ENCODE results near the gene PLA2G6. TPM values are rescaled to one million over a fixed set of nuclear protein-coding genes. Genes with fewer than 3 reads are reported as not detected.

PLA2G6 gene
- total RNA-seq, 6 experiments from 2014 or later: 8.1 to 32.9 (median 19.8) TPM

GRCh38 chr22:38089474-38089851 is 92.2 kb downstream of the PLA2G6 start:
- Histone ChIP-seq H3K9me3 (no peaks in the 10 kb centered on the region), H3K36me3 (no peaks in the 10 kb centered on the region), H3K27me3 (no peaks in the 10 kb centered on the region), H3K4me1 (no peaks in the 10 kb centered on the region), H3K4me3 (no peak overlapping the region), H3K27ac (no peak overlapping the region)
- 0% methylated on average over 1 of the region's 34 CpGs for WGBS (ENCODE audit: insufficient coverage, low coverage, low lambda C conversion rate, missing lambda C conversion rate)
- ATAC-seq: peak in 1 of 4 donors; percentile 21
- intact Hi-C loops (cut with DNase I): no loop called here
- TF ChIP-seq CTCF (IDR thresholded peaks at IDR 0.05): no peak
- no peak for TF ChIP-seq POLR2A (IDR thresholded peaks at IDR 0.05)
- peak in 1 of 3 donors; percentile 50 for DNase-seq

GRCh38 chr22:38088629-38089473 is 92.8 kb downstream of the PLA2G6 start:
- Histone ChIP-seq H3K4me3 (no peak overlapping the region), H3K9me3 (no peaks in the 10 kb centered on the region), H3K27ac (no peak overlapping the region), H3K4me1 (no peaks in the 10 kb centered on the region), H3K27me3 (no peaks in the 10 kb centered on the region), H3K36me3 (no peaks in the 10 kb centered on the region)
- TF ChIP-seq POLR2A (IDR thresholded peaks at IDR 0.05): no peak
- no peak for TF ChIP-seq CTCF (IDR thresholded peaks at IDR 0.05)
- intact Hi-C loops (cut with DNase I): no loop called here
- ATAC-seq: no peak
- DNase-seq: peak in 1 of 3 donors; percentile 50
- WGBS (ENCODE audit: insufficient coverage, low coverage, low lambda C conversion rate, missing lambda C conversion rate): 20% methylated on average over 1 of the region's 85 CpGs

- WGBS (ENCODE audit: insufficient coverage, low coverage, low lambda C conversion rate, missing lambda C conversion rate): 86% methylated on average over 8 of the region's 12 CpGs
- no peak for TF ChIP-seq POLR2A (IDR thresholded peaks at IDR 0.05)
- Histone ChIP-seq H3K27me3 (no peaks in the 10 kb centered on the region), H3K9me3 (no peaks in the 10 kb centered on the region), H3K36me3 (no peaks in the 10 kb centered on the region), H3K4me3 (no peak overlapping the region), H3K27ac (no peak overlapping the region), H3K4me1 (no peaks in the 10 kb centered on the region)
- DNase-seq: peak in 1 of 3 donors; percentile 42
- no peak for ATAC-seq
- intact Hi-C loops (cut with DNase I): no loop called here
Measured at GRCh38 chr22:38087855-38088254, 93.8 kb downstream of the PLA2G6 start.

- no peaks in the 10 kb centered on the region for H3K9me3 ChIP-seq
- no peaks in the 10 kb centered on the region for H3K27me3 ChIP-seq
- H3K27ac ChIP-seq: no peak overlapping the region
- DNase-seq (peak in 2 of 3 donors; percentile 11 to 49), ATAC-seq (no peak)
- intact Hi-C loops (cut with DNase I): no loop called here
- 95% methylated on average over 4 of the region's 13 CpGs for WGBS (ENCODE audit: insufficient coverage, low coverage, low lambda C conversion rate, missing lambda C conversion rate)
- TF ChIP-seq POLR2A (IDR thresholded peaks at IDR 0.05) (no peak), CTCF (IDR thresholded peaks at IDR 0.05) (no peak)
- no peak overlapping the region for H3K4me3 ChIP-seq
- no peaks in the 10 kb centered on the region for H3K36me3 ChIP-seq
- H3K4me1 ChIP-seq: no peaks in the 10 kb centered on the region
Measured at GRCh38 chr22:38086942-38087341, 94.7 kb downstream of the PLA2G6 start.

- WGBS (ENCODE audit: insufficient coverage, low coverage, low lambda C conversion rate, missing lambda C conversion rate): no CpG with 5 or more reads among the region's 25 CpGs
- Histone ChIP-seq H3K4me1 (no peaks in the 10 kb centered on the region), H3K9me3 (no peaks in the 10 kb centered on the region), H3K27me3 (no peaks in the 10 kb centered on the region), H3K36me3 (no peaks in the 10 kb centered on the region), H3K27ac (no peak overlapping the region), H3K4me3 (no peak overlapping the region)
- intact Hi-C loops (cut with DNase I): no loop called here
- DNase-seq (peak in 2 of 3 donors; percentile 16 to 43), ATAC-seq (no peak)
- TF ChIP-seq CTCF (IDR thresholded peaks at IDR 0.05) (no peak), POLR2A (IDR thresholded peaks at IDR 0.05) (no peak)
Measured at GRCh38 chr22:38086001-38086845, 95.4 kb downstream of the PLA2G6 start.
